Measurements from ENCODE around the gene HSD3B7. TPM values are rescaled to one million over a fixed set of nuclear protein-coding genes. Genes with fewer than 3 reads are reported as not detected.

HSD3B7 gene
- total and polyA plus RNA-seq, 2 of the 4 experiments (the other 2 are of a cell fraction), result 8.5 to 11.3 TPM

GRCh38 chr16:31032736-31033708 lies 48.0 kb downstream of the HSD3B7 start, which contains the start of gene STX4:
TSS of gene STX4 (plus strand) at chr16:31033558. CDS start at chr16:31033806, 248 bp downstream.
- H4K8ac ChIP-seq (ENCODE audit: low read depth in 2 of 2, low read length in 2 of 2), result peak within 1 kb of the TSS; percentile 74 to 98
- peaks cover 10% of the 10 kb centered on the region for H3K36me3 ChIP-seq (ENCODE audit: control insufficient read depth, insufficient read depth, low read length)
- H4K5ac ChIP-seq (ENCODE audit: low read depth, low read length), result peak within 1 kb of the TSS; percentile 72
- intact Hi-C loops (cut with micrococcal nuclease) (loop anchor here (1.0 to 5.0 kb wide), 5 partner anchors 34 to 410 kb away; partner anchors contain the start of genes HSD3B7 and VKORC1), in situ Hi-C loops (cut with MboI; ENCODE audit: low sequenced_read_pairs) (no loop called here), dilution Hi-C loops (cut with HindIII; ENCODE audit: low sequenced_read_pairs, unreplicated experiment) (no loop called here)
- POLR2A ChIA-PET (ENCODE audit: unreplicated experiment), result interaction anchor here (0.6 kb wide), 1 partner anchor 85 kb away, joined by 4 read pairs; the partner anchor contains the start of gene KAT8
- H3K9me3 ChIP-seq (ENCODE audit: control insufficient read depth, insufficient read depth, low read length), result no peaks in the 10 kb centered on the region
- H2AK5ac ChIP-seq (ENCODE audit: low read depth, low read length), result peak within 1 kb of the TSS; percentile 83
- H3K56ac ChIP-seq (ENCODE audit: extremely low read depth, insufficient read depth, low read length), result peak within 1 kb of the TSS; percentile 59
- peak within 1 kb of the TSS; percentile 95 for H3K4ac ChIP-seq (ENCODE audit: low read depth, low read length)
- peaks cover 7% of the 10 kb centered on the region; the same call in 1 of the 2 replicates for H4K20me1 ChIP-seq (ENCODE audit: insufficient read depth, low read length)
- H2AFZ ChIP-seq (replicated peaks; ENCODE audit: low read length, poor library complexity), result peak within 1 kb of the TSS; percentile 99
- WGBS, 2 experiments (ENCODE audit: extremely low coverage in 2 of 2, insufficient read length in 1 of 2), result 0% methylated on average over 28 of the region's 75 CpGs; no CpG with 5 or more reads in 1 of the 2 experiments
- peak within 1 kb of the TSS; percentile 89 for H3K14ac ChIP-seq (replicated peaks; ENCODE audit: low read depth, low read length)
- no peak within 1 kb of the TSS for H2BK20ac ChIP-seq (ENCODE audit: low read depth, low read length)
- peaks cover 12% of the 10 kb centered on the region; the same call in 1 of the 2 replicates for H3K9me1 ChIP-seq (ENCODE audit: insufficient read depth, low read length)
- CTCF ChIA-PET, result no interaction called here
- peak within 1 kb of the TSS; percentile 50 for H3K18ac ChIP-seq (ENCODE audit: low read depth, low read length)
- H3K23ac ChIP-seq (ENCODE audit: low read depth, low read length), result peak within 1 kb of the TSS; percentile 76
- ATAC-seq (ENCODE audit: low read depth), result peak; percentile 89
- peaks cover 21 to 38% of the 10 kb centered on the region in 2 experiments for H3K79me1 ChIP-seq (ENCODE audit: low read depth in 1 of 2, low read length in 2 of 2)
- H2BK120ac ChIP-seq (ENCODE audit: low read depth, low read length), result peak within 1 kb of the TSS; percentile 76
- H4K91ac ChIP-seq (ENCODE audit: insufficient read depth, low read depth, low read length), result peak within 1 kb of the TSS; percentile 92
- DNase-seq, result peak; percentile 98
- peak within 1 kb of the TSS; percentile 70 for H2BK5ac ChIP-seq (ENCODE audit: low read depth, low read length, poor library complexity, severe bottlenecking)
- H3K9ac ChIP-seq (ENCODE audit: low read depth, low read length), result peak within 1 kb of the TSS; percentile 74
- peaks cover 7% of the 10 kb centered on the region for H3K4me1 ChIP-seq (ENCODE audit: control insufficient read depth, insufficient read depth, low read length)
- peak within 1 kb of the TSS; percentile 58 for H3K4me3 ChIP-seq (ENCODE audit: insufficient read depth, low read depth, low read length)
- TSS peak; percentile 64 for BruUV-seq (replicated peaks)
- H3K27me3 ChIP-seq (ENCODE audit: control insufficient read depth, insufficient read depth, low read length), result no peaks in the 10 kb centered on the region
- peak within 1 kb of the TSS; percentile 10; the same call in 1 of the 3 replicates for H2BK15ac ChIP-seq (ENCODE audit: low read depth, low read length)
- peak within 1 kb of the TSS; percentile 99 for H2AK9ac ChIP-seq (replicated peaks; ENCODE audit: low read depth, low read length, poor library complexity)
- H3K4me2 ChIP-seq (ENCODE audit: low read depth, low read length), result peak within 1 kb of the TSS; percentile 81
- peak within 1 kb of the TSS; percentile 68 for H3K27ac ChIP-seq (ENCODE audit: insufficient read depth, low read length)
- TF ChIP-seq CTCF (conservative IDR thresholded peaks at IDR 0.05; ENCODE audit: low read depth, low read length) (no peak), SMC3 (IDR thresholded peaks at IDR 0.05; ENCODE audit: low read depth, low read length) (no peak), MAZ (IDR thresholded peaks at IDR 0.05; ENCODE audit: borderline replicate concordance, low read depth, low read length) (peak; percentile 81; the same call in 1 of the 2 replicates), FOS (IDR thresholded peaks at IDR 0.05; ENCODE audit: low read depth, low read length) (peak; percentile 59; the same call in 1 of the 2 replicates), CEBPB (IDR thresholded peaks at IDR 0.05; ENCODE audit: low read depth, low read length) (peak; percentile 61), RCOR1 (IDR thresholded peaks at IDR 0.05; ENCODE audit: insufficient replicate concordance, low read length) (peak; percentile 52), RFX5 (IDR thresholded peaks at IDR 0.05; ENCODE audit: low read depth, low read length) (no peak; the same call in 1 of the 2 replicates), MAFK (IDR thresholded peaks at IDR 0.05; ENCODE audit: low read depth, low read length) (peak; percentile 22; the same call in 1 of the 2 replicates), POLR2A (IDR thresholded peaks at IDR 0.05; ENCODE audit: low read depth, low read length) (peak; percentile 60; the same call in 1 of the 2 replicates), MXI1 (IDR thresholded peaks at IDR 0.05; ENCODE audit: borderline replicate concordance, low read depth, low read length) (peak; percentile 84), ELK1 (IDR thresholded peaks at IDR 0.05; ENCODE audit: borderline replicate concordance, low read depth, low read length) (no peak), USF2 (IDR thresholded peaks at IDR 0.05; ENCODE audit: low read depth, low read length) (peak; percentile 99)
